Measurements from ENCODE around the gene CD53.
"Not testable (repeated sequence)": the region's sequence is repeated elsewhere in the genome, so short reads cannot be mapped to it uniquely, and the experiment has no call there.

The CD53 gene

DNA sequence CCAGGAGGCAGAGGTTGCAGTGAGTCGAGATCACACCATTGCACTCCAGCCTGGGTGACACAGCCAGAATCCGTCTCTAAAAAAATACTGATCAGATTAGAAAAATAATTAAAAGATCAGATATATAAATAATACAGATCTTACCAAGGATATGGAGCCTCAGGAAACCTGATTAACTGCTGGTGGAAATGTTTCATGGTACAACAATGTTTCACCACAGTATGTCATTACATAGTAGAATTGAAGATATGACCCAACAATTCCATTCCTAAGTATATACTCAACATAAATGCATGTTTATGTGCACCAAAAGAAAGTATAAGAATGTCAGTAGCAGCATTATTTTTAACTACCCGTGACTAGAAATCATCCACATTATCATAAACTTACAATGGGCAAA is 41.7 kb downstream of the CD53 start:
- DNase-seq (ENCODE audit: extremely low read depth in 1 of 2, low read depth in 1 of 2) = no peak

DNA sequence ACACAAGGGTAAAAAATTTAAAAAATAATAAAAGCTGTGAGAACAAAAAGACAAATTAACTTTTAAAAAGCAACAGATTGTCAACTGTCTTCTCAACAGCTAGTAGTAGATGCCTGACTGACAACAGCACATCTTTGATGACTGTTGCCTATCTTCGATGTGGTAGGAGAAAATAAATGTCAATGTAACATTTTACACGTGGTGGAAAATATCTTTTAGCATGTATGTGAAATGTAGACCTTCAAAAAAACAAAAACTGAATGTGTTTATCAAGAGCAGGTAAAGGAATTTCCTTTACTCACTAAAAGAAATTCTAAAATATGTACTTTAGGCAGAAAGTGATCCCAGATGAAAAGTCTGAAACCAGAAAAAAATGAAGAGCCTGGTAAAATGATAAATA is 42.9 kb downstream of the CD53 start:
- no peak for DNase-seq (ENCODE audit: extremely low read depth in 1 of 2, low read depth in 1 of 2)

GRCh38 chr1:110916274-110916668 is 43.3 kb downstream of the CD53 start:
- DNase-seq (ENCODE audit: extremely low read depth in 1 of 2, low read depth in 1 of 2) = no peak

- DNase-seq (ENCODE audit: extremely low read depth in 1 of 2, low read depth in 1 of 2) = peak in 1 of 2 donors; percentile 24
Measured at GRCh38 chr1:110916669-110917306, 43.8 kb downstream of the CD53 start.

DNA sequence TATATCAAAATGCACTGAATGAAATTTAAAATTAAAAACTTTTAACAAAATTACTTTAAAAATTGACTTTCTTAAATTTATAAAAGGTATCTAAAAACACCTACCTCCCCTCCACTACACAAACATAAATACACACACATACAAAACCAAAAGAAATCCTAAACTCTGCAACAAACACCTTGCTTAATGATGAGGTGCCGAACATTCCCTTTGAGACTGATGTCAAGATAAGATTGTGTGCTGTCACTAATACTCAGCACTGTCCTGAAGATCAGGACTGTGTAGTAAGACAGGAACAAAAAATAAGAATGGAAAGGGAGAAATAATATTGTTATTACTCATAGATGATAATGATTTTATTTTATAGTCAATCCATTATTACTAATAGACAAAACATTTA is 45.1 kb downstream of the CD53 start:
- DNase-seq (ENCODE audit: extremely low read depth in 1 of 2, low read depth in 1 of 2) = no peak

GRCh38 chr1:110921953-110922352 is 49.0 kb downstream of the CD53 start:
- DNase-seq (ENCODE audit: extremely low read depth in 1 of 2, low read depth in 1 of 2) = no peak

- no peak for DNase-seq (ENCODE audit: extremely low read depth in 1 of 2, low read depth in 1 of 2)
Measured at GRCh38 chr1:110927484-110928075, 54.6 kb downstream of the CD53 start.

DNA sequence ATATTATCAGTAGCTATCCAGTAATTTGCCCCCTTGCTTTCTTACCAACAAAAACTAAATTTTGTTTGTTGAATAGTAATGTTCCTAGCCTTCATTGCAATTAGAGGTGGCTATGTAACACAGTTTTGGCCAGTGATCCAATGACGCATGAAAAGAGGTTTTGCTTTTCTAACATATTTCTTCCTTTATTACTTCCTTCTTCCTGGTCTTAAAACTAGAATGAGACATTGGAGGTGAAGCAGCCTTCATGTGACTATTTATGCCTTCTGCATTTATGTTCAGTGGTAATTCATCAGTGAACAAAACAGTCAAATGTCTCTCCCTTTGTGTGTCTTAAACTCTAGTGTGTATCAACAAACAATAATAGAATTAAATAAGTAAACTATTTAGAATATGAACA is 55.2 kb downstream of the CD53 start:
- no peak for DNase-seq (ENCODE audit: extremely low read depth in 1 of 2, low read depth in 1 of 2)

DNA sequence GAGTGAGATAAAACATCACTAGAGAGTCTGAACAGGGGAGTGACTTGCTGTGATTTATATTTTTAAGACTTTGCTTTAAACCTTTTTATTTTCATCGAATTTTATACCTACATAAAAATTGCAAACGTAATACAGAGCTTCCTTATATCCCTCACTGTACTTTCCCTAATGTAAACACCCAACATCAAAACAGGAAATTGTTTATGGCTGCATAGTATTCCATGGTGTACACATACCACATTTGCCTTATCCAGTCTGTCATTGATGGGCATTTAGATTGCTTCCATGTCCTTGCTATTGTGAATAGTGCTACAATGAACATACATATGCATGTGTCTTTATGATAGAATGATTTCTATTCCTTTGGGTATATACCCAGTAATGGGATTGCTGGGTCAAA is 56.0 kb downstream of the CD53 start:
- DNase-seq (ENCODE audit: extremely low read depth in 1 of 2, low read depth in 1 of 2) = no peak

- not testable (repeated sequence) for DNase-seq (ENCODE audit: extremely low read depth in 1 of 2, low read depth in 1 of 2)
Measured at GRCh38 chr1:110931097-110931496, 58.1 kb downstream of the CD53 start.

DNA sequence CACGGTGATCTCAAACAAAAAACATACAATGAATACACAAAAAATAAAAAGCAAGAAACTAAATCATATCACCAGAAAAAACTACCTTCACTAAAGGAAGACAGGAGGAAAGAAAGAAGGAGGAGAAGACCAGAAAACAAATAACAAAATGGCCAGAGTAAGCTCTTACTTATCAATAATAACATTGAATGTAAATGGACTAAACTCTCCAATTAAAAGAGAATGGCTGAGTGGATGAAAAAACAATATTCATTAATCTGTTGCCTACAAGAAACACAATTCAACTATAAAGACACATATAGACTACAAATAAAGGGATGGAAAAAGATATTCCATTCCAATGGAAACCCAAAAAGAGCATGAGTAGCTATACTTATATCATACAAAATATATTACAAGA is 63.6 kb downstream of the CD53 start:
- no peak for DNase-seq (ENCODE audit: extremely low read depth in 1 of 2, low read depth in 1 of 2)

GRCh38 chr1:110944806-110945205 is 71.9 kb downstream of the CD53 start:
- no peak for DNase-seq (ENCODE audit: extremely low read depth in 1 of 2, low read depth in 1 of 2)

- DNase-seq (ENCODE audit: extremely low read depth in 1 of 2, low read depth in 1 of 2) = no peak
Measured at GRCh38 chr1:110945626-110946025, 72.7 kb downstream of the CD53 start.

DNA sequence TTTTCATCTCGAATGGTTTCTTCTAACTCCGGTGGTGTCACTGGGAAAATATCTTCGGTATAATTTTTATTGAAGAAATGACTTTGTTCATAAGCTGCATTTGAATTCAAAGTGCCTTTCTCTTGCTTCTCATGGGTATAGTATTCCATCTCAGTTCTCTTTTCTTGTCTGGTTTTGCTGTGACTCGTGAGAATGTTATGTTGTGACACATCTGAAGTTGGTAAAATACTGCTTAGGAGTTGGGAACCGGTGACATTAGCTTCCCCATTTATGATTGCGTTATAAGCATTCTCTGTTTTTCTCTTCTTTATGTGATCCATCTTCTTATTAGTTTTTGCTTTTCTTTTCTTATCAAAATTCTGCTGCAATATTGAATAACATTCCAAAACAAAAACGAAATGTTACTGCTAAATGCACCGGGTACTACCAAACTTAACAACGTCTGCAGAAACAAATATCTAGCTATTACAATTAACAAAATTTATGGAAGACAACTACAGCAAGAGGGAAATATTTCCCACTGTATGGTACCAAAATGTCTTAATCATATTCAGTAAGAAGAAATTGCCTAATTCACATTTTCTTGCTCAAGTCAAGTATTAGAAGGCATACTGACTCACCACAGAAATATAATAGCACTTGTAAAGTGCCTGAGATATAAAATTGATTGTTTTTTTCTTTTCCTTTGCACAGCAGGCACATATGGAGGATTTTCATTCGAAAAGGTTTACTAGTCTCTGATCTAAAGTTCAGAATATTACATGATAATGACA is 75.3 kb downstream of the CD53 start:
- DNase-seq (ENCODE audit: extremely low read depth in 1 of 2, low read depth in 1 of 2) = no peak
